SK-N-SH treated with all-trans-retinoic acid at 6 μM for 48 hours (cell line): ENCODE data around the gene DPYD.

Experiments used
- CSDC2 ChIP-seq: fragments of 250-450 bp; sonication (Bioruptor Pico); IDR thresholded peaks from 2 replicates; pipeline ENCODE4 v1.5.0; 2020; ENCODE audit warnings: mild to moderate bottlenecking, moderate library complexity
- GLIS3 ChIP-seq: fragments of 250-450 bp; sonication (Bioruptor Pico); IDR thresholded peaks from 2 replicates; pipeline ENCODE4 v1.5.0; 2020; ENCODE audit warnings: mild to moderate bottlenecking, moderate library complexity
- OSR1 ChIP-seq: fragments of 250-450 bp; sonication (Bioruptor Pico); IDR thresholded peaks from 2 replicates; pipeline ENCODE4 v1.8.0; 2022; ENCODE audit warnings: moderate library complexity, mild to moderate bottlenecking, inconsistent platforms
- PPARA ChIP-seq: fragments of 250-450 bp; sonication (Bioruptor Pico); IDR thresholded peaks from 2 replicates; pipeline ENCODE4 v1.5.0; 2020; ENCODE audit warnings: mild to moderate bottlenecking, borderline replicate concordance
- RARB ChIP-seq: fragments of 250-450 bp; sonication (Bioruptor Pico); IDR thresholded peaks from 2 replicates; pipeline ENCODE4 v1.8.0; 2021; ENCODE audit warnings: mild to moderate bottlenecking, moderate library complexity
- SNAI2 ChIP-seq: fragments of 250-450 bp; sonication (Bioruptor Pico); IDR thresholded peaks from 2 replicates; pipeline ENCODE4 v1.5.0; 2020; ENCODE audit warnings: mild to moderate bottlenecking, moderate library complexity
- TCF4 ChIP-seq: fragments of 250-450 bp; sonication (Bioruptor Pico); IDR thresholded peaks from 2 replicates; pipeline ENCODE4 v1.8.0; 2021; ENCODE audit warnings: mild to moderate bottlenecking, moderate library complexity, borderline replicate concordance
- ZFP3 ChIP-seq: fragments of 250-450 bp; sonication (Bioruptor Pico); IDR thresholded peaks from 2 replicates; pipeline ENCODE4 v1.5.0; 2020; ENCODE audit warnings: mild to moderate bottlenecking, moderate library complexity
- ZNF565 ChIP-seq: fragments of 450-650 bp; formaldehyde crosslinking; conservative IDR thresholded peaks from 2 replicates; pipeline ENCODE4 v1.5.0; 2020; ENCODE audit warnings: low read depth, mild to moderate bottlenecking, moderate library complexity
- ZNF8 ChIP-seq: fragments of 450-650 bp; formaldehyde crosslinking; IDR thresholded peaks from 2 replicates; pipeline ENCODE4 v1.5.0; 2020; ENCODE audit warnings: mild to moderate bottlenecking, moderate library complexity
- TF ChIP-seq, protein P1 (sequence below): fragments of 250-450 bp; sonication (Bioruptor Pico); IDR thresholded peaks from 2 replicates; pipeline ENCODE4 v1.5.1; 2020; ENCODE audit warnings: low read depth, mild to moderate bottlenecking, moderate library complexity

- no peak for TF ChIP-seq SNAI2
- TF ChIP-seq RARB (CRISPR knock-in tag), result no peak
- no peak for TF ChIP-seq ZNF565 (CRISPR knock-in tag)
- TF ChIP-seq OSR1 (CRISPR knock-in tag), result no peak
- TF ChIP-seq ZNF8 (CRISPR knock-in tag), result no peak
- TF ChIP-seq PPARA, result no peak
- TF ChIP-seq ZFP3 (CRISPR knock-in tag), result no peak
- no peak for TF ChIP-seq TCF4
- TF ChIP-seq, protein P1, sequence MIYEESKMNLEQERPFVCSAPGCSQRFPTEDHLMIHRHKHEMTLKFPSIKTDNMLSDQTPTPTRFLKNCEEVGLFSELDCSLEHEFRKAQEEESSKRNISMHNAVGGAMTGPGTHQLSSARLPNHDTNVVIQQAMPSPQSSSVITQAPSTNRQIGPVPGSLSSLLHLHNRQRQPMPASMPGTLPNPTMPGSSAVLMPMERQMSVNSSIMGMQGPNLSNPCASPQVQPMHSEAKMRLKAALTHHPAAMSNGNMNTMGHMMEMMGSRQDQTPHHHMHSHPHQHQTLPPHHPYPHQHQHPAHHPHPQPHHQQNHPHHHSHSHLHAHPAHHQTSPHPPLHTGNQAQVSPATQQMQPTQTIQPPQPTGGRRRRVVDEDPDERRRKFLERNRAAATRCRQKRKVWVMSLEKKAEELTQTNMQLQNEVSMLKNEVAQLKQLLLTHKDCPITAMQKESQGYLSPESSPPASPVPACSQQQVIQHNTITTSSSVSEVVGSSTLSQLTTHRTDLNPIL (CRISPR knock-in tag), result no peak
- TF ChIP-seq CSDC2, result no peak
- no peak for TF ChIP-seq GLIS3 (CRISPR knock-in tag)
Observed at GRCh38 chr1:97712980-97713379, 207.9 kb downstream of the DPYD start.
